HG03342 (cell line): ENCODE results near the gene TNFSF12.

Experiments
- ATAC-seq: cut with Tn5 transposase; IDR thresholded peaks from one replicate; pipeline ENCODE4 v1.9.1; 2021; ENCODE audit warnings: mild to moderate bottlenecking, moderate library complexity; ENCODE audit not compliant: unreplicated experiment

TNFSF12 gene, protein sequence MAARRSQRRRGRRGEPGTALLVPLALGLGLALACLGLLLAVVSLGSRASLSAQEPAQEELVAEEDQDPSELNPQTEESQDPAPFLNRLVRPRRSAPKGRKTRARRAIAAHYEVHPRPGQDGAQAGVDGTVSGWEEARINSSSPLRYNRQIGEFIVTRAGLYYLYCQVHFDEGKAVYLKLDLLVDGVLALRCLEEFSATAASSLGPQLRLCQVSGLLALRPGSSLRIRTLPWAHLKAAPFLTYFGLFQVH

DNA sequence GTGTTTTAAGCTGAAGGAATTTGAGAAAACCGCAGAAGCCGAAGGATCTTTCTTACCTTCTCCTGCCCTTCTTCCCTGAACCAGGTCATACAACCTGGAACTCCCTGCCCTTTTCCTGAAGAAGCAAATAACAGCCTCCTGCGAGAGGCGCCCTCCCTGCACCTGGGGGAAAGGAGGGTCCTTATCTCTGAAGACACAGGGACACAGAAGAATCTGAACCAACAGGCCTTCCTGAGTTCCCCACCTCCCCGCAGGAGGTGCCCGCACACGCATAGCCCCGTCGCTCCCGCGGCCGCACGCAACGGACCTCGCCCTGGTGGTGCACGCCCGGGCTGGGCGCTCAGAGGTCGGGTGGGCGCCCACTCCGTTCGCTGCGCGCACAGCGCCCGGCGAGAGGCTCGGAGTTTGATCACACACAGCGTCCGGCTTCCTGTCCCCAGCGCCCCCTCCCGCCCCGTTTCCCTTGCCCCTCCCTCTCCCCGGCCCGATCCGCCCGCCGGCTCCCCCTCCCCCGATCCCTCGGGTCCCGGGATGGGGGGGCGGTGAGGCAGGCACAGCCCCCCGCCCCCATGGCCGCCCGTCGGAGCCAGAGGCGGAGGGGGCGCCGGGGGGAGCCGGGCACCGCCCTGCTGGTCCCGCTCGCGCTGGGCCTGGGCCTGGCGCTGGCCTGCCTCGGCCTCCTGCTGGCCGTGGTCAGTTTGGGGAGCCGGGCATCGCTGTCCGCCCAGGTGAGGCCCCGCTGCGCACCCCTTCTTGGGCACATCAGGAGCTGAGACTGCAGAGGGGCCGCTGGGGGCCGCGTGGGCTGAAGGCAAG is at the start of gene TNFSF12:
Gene TNFSF12, plus strand, starts transcription at position 474 of the 816 bp plus-strand sequence. Its CDS starts 96 bp downstream, at position 570.
- ATAC-seq: no peak

DNA sequence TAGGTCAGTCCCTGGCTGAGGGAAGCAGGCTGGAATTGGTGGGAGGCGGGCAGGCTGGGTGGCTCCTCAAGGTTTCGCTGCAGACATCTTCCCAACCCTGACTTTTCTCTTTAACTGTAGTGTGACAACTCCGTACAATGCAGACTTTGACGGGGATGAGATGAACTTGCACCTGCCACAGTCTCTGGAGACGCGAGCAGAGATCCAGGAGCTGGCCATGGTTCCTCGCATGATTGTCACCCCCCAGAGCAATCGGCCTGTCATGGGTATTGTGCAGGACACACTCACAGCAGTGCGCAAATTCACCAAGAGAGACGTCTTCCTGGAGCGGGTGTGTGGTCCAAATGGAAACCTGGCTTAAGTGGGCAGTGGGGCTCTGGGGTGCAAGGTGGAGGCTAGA is 49.7 kb upstream of the TNFSF12 start:
- no peak for ATAC-seq

DNA sequence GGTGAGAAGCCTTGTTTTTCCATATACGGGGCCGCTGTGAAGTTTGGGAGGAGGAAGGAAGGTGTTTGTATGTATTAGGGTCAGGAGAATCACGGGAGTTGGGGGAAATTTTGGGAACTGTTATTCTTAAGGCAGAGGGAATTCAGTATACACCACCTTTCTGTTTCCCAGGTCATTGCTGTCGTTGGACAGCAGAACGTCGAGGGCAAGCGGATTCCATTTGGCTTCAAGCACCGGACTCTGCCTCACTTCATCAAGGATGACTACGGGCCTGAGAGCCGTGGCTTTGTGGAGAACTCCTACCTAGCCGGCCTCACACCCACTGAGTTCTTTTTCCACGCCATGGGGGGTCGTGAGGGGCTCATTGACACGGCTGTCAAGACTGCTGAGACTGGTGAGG is 47.1 kb upstream of the TNFSF12 start:
- no peak for ATAC-seq

DNA sequence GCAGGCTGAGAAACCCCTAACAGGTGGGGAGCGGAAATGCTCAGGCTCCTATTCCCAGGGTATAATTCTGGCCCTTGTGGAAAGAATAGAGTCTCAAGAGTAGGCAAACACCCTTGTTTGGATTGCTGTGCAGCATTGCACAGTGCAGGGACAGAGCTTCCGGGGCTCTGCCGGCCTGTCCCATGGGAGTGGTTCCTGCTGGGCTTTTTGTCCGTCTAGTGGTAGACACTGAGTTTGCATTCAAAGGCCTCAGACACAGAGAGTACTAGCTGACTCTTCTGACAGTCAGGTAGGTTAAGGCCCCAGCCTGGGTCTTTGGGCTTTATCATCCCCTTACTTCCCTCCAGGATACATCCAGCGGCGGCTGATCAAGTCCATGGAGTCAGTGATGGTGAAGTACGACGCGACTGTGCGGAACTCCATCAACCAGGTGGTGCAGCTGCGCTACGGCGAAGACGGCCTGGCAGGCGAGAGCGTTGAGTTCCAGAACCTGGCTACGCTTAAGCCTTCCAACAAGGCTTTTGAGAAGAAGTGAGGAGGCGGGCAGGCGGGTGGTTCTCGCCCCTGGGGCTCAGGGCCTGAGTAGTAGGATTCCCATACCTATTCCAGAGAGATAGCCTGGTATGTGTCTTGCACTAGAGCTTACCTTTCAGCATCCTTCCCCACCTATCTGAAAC is 46.5 kb upstream of the TNFSF12 start:
- ATAC-seq: no peak

DNA sequence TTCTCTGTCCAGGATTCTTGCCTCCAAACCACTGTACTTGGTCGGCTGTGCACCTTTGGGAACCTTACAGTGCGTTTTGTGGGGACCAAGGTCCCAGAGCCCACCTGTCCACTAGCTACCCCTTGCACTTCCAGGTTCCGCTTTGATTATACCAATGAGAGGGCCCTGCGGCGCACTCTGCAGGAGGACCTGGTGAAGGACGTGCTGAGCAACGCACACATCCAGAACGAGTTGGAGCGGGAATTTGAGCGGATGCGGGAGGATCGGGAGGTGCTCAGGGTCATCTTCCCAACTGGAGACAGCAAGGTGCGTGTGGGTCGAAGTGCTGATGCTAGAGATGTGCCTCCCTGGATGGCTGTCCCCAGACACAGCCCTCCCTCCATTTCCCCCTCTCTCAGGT is 45.9 kb upstream of the TNFSF12 start:
- no peak for ATAC-seq

DNA sequence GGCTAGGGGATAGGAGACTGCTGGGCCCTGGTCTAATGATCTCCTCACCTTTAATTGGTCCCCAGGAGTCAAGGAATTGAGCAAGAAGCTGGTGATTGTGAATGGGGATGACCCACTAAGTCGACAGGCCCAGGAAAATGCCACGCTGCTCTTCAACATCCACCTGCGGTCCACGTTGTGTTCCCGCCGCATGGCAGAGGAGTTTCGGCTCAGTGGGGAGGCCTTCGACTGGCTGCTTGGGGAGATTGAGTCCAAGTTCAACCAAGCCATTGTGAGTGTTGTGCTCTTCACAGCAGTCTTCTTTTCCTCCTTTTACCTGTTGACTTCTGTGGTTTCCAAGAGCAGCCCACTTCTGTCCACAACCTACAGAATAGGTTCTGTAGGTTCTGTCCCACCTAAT is 45.3 kb upstream of the TNFSF12 start:
- ATAC-seq: no peak

DNA sequence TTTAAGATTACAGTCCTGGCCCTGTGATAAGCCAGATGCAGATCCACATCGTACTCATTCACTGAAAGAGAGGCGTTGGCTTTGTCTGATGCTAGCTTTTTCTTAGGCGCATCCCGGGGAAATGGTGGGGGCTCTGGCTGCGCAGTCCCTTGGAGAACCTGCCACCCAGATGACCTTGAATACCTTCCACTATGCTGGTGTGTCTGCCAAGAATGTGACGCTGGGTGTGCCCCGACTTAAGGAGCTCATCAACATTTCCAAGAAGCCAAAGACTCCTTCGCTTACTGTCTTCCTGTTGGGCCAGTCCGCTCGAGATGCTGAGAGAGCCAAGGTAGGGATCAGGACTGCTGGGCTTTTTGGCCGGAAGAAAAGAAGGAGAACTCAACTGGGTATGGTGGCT is 40.7 kb upstream of the TNFSF12 start:
- no peak for ATAC-seq

DNA sequence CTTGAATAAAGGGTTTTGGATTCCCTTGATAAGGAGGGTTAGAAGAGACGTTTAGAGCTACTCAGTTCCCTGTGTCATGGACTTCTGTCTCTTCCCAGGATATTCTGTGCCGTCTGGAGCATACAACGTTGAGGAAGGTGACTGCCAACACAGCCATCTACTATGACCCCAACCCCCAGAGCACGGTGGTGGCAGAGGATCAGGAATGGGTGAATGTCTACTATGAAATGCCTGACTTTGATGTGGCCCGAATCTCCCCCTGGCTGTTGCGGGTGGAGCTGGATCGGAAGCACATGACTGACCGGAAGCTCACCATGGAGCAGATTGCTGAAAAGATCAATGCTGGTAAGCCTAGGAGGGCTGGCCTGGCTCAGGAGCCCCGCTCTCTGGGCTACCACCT is 40.0 kb upstream of the TNFSF12 start:
- no peak for ATAC-seq

DNA sequence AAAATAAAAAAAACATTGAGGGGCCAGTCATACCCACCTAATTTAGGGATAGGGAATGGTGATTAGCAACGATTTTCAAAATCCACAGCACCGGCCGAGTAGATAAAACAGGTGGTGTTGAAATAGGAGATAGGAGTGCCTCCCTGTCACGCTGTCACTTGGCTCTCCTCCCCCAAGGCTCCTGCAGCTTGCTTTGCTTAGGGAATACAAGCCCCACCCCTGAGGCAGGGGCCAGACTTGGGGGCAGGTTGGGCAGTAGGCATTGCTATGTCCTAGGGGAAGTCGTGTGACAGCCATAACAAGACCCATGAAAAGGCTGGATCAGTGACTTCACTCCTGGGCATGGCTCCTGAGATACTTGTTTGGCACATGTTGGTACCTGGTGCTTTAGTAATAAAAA is 38.9 kb upstream of the TNFSF12 start:
- no peak for ATAC-seq

DNA sequence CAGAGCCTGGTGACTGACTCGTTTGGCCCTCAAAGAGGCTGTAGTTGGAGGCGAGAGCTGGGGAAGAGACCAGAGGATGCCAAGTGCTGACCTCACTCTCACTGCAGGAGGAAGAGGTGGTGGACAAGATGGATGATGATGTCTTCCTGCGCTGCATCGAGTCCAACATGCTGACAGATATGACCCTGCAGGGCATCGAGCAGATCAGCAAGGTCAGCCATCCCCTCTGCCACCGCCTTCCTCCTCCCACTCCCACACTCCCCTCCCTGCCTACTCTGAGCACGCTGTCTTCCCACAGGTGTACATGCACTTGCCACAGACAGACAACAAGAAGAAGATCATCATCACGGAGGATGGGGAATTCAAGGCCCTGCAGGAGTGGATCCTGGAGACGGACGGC is 37.8 kb upstream of the TNFSF12 start:
- no peak for ATAC-seq

DNA sequence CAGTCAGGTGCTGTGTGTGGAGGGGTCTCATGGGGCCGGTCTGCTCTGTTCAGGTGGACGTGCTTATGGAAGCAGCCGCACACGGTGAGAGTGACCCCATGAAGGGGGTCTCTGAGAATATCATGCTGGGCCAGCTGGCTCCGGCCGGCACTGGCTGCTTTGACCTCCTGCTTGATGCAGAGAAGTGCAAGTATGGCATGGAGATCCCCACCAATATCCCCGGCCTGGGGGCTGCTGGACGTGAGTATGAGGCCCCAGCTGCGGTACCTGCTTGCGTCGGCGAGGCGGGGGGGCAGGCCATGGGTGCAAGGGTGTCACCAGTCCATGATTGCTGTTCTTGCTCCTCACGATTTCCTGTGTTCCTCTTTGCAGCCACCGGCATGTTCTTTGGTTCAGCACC is 36.8 kb upstream of the TNFSF12 start:
- ATAC-seq: no peak

DNA sequence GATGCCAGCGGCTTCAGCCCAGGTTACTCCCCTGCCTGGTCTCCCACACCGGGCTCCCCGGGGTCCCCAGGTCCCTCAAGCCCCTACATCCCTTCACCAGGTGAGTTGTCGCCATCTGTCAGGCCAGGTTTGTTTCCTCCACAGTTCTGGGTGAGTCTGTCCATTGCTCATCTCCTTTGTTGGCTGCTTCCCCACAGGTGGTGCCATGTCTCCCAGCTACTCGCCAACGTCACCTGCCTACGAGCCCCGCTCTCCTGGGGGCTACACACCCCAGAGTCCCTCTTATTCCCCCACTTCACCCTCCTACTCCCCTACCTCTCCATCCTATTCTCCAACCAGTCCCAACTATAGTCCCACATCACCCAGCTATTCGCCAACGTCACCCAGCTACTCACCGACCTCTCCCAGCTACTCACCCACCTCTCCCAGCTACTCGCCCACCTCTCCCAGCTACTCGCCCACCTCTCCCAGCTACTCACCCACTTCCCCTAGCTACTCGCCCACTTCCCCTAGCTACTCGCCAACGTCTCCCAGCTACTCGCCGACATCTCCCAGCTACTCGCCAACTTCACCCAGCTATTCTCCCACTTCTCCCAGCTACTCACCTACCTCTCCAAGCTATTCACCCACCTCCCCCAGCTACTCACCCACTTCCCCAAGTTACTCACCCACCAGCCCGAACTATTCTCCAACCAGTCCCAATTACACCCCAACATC is 35.9 kb upstream of the TNFSF12 start:
- ATAC-seq: no peak

DNA sequence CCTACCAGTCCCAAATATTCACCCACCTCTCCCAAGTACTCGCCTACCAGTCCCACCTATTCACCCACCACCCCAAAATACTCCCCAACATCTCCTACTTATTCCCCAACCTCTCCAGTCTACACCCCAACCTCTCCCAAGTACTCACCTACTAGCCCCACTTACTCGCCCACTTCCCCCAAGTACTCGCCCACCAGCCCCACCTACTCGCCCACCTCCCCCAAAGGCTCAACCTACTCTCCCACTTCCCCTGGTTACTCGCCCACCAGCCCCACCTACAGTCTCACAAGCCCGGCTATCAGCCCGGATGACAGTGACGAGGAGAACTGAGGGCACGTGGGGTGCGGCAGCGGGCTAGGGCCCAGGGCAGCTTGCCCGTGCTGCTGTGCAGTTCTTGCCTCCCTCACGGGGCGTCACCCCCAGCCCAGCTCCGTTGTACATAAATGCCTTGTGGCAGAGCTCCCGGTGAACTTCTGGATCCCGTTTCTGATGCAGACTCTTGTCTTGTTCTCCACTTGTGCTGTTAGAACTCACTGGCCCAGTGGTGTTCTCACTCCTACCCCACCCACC is 34.9 kb upstream of the TNFSF12 start:
- ATAC-seq: no peak

DNA sequence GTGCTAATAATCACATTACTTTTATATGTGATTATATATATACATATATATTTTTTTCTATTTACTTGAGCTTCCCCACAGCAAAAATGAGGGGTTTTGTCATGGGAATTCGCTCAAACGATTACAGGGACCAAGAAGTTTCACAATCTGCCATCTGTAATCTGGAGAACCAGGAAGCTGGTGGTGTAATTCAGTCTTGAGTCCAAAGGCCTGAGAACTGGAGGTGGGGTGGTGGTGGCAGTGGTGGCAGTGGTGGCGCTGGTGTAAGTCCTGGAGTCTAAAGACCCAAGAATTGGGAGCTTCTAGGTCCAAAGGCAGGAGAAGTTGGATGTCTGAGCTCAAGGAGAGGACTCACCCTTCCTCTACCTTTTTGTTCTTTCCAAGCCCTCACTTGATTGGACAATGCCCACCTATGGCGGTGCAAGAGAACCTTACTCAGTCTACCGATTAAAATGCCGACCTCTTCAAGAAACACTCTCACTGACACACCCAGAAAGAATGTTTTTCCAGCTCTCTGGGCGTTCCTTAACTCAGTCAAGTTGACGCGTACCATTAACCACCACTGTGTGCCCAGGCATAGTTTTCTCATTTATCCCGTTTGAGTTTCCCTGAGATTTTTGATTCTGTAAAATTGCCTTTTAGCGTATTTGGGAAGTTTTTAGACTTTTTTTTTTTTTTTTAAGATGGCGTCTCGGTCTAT is 32.8 kb upstream of the TNFSF12 start:
- no peak for ATAC-seq

DNA sequence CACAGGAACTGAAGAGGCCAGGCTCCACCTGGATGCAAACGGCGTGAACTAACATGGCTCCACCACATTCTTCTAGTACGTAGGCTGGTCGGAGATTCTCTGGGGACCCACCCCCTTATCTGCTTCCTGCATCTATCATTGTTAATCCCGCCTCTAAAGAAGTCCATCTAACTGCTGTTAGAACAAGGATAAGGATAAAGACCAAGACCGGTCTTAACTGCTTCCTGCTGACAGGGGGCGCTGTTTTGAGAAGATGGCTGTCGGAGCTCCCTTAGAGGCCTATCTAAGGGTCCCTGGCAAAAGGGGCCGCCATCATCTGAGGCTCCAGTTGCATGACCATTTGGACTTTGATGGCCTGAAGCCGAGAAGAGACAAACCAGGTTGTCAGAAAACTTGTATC is 25.8 kb upstream of the TNFSF12 start:
- no peak for ATAC-seq

DNA sequence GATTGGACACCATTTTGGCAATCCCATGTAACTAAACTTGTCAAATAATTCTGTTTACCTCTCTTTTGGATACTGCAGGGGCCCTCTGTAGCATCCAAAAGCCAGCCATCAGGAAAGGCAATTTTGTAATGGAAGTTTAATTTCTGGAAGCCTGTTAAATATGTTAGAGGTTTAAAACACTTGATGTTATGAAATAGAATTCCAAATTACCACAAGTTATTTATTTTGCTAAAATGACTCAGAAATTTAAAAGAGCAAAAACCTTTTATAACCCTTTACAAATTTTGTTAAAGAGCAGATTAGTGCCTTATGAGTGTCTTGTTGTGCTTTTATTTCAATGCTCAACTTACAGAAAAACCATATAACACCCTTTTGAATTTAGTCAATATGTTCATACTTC is 20.0 kb upstream of the TNFSF12 start:
- ATAC-seq: no peak

DNA sequence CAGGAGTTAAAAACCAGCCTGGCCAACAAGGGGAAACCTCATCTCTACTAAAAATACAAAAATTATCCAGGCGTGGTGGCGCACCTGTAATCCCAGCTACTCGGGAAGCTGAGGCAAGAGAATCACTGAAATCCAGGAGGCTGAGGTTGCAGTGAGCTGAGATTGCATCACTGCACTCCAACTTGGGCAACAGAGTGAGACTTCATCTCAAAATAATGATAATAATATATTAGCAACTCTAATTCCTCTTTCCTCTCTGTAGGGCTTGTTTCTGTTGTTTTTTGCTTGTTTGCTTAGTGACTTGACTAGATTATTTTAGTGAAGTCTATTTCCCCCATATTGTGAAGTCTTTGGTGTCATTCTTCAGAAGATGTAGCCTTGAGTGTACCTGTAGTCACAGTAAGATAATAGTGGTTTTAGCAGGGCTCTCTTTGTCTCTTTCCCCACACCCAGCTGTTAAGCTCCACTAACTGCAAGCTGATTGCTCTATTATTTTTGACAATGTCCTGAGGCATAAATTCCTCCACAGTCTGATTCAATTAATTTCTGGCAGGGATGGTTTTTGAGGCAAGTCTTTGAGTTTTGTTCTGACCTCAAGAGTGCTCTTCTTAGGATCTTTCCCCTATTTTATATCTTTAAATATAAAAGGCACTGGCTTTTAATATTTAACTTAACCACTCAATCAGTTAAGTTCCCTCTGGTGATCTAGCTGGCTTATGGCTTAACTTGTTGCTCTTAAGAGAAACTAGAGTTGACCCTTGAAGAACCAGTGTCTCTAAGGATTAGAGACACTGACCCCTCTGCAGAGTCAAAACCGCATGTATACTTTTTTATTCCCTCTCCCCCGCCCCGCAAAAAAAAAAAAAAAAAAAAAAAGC is 18.6 kb upstream of the TNFSF12 start:
- ATAC-seq: no peak

DNA sequence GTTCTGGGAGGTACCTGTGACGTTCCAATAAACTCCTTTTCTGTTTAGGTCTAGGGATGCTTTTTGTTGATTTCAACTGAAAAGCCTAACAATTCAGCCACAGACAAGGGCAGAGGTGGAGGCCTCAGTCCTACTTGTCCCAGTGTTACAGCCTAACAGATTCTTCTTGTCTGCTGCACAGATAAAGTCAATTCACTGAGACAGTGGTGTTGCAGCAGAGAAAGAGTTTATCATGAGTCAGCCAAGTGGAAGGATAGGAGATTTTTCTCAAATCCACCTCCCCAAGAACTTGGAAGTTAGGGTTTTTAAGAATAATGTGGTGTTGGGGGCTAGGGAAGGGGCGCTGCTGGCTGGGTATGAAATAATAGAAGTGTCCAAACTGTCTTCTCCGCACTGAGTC is 10.8 kb upstream of the TNFSF12 start:
- ATAC-seq: no peak

DNA sequence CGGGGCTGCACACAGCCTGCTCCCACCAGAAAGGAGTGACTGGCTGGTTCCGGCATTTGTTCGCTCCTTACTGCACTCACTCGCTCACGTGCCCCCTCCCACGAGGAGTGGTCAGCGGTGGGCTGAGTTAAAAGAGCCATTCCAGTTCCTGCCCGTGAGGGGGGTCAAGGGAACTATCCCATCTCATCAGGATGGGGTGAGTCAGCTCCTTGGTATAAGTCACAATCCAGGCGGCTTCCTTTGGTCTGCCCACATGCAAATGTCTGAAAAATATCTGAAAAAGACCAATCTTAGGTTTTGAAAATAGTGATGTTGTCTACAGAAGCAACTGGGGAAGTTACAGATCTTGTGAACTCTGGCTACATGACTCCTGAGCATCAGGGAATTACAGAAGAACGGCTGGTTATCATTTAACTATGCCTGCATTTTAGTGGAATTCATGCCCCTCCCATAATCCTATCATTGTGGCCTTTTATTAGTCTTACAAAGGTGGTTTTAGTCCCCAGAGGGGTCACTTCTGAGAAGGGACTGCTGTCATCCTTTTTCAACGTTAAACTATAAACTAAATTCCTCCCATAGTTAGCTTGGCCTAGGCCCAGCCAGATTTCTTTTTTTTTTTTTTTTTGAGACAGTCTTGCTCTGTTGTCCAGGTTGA is 9.8 kb upstream of the TNFSF12 start:
- no peak for ATAC-seq
